ENCODE results near the gene NUP58. TPM values are rescaled to one million over a fixed set of nuclear protein-coding genes. Genes with fewer than 3 reads are reported as not detected.
"Not testable (repeated sequence)": the region's sequence is repeated elsewhere in the genome, so short reads cannot be mapped to it uniquely, and the experiment has no call there.

The NUP58 gene
- total and polyA plus RNA-seq, 2 donors from 2014 or later: 13.0 to 39.1 TPM

- intact Hi-C loops (cut with DNase I): no loop called here
- H3K4me1 ChIP-seq (ENCODE audit: control insufficient read depth in 2 of 3, insufficient read depth in 2 of 3, low read depth in 1 of 3, low read length in 3 of 3): no peaks in the 10 kb centered on the region
- peaks cover 13 to 38% (median 30%) of the 10 kb centered on the region in 3 donors for H3K36me3 ChIP-seq (ENCODE audit: control insufficient read depth in 2 of 3, insufficient read depth in 3 of 3, low read length in 3 of 3)
- no peaks in the 10 kb centered on the region for H3K27me3 ChIP-seq (ENCODE audit: control insufficient read depth, insufficient read depth, low read length)
- H3K27ac ChIP-seq (ENCODE audit: low read depth in 2 of 2, low read length in 2 of 2): no peak overlapping the region
- no peaks in the 10 kb centered on the region for H3K9me3 ChIP-seq (ENCODE audit: control insufficient read depth in 2 of 3, insufficient read depth in 1 of 3, low read length in 3 of 3)
- H3K9ac ChIP-seq (ENCODE audit: low read length in 3 of 3): no peak overlapping the region
- TF ChIP-seq CTCF (IDR thresholded peaks at IDR 0.05; ENCODE audit: borderline replicate concordance, extremely low read depth, insufficient read depth): no peak
- DNase-seq (no peak), FAIRE-seq (no peak)
- no peak overlapping the region for H3K4me3 ChIP-seq (ENCODE audit: low read length in 3 of 3)
These were observed 9.5 kb downstream of the NUP58 start for GRCh38 chr13:25310891-25311290.

- H3K27me3 ChIP-seq (ENCODE audit: control insufficient read depth, insufficient read depth, low read length); DNase-seq; H3K27ac ChIP-seq (ENCODE audit: low read depth in 2 of 2, low read length in 2 of 2); intact Hi-C loops (cut with DNase I); H3K9ac ChIP-seq (ENCODE audit: low read length in 3 of 3); FAIRE-seq; H3K9me3 ChIP-seq (ENCODE audit: control insufficient read depth in 2 of 3, insufficient read depth in 1 of 3, low read length in 3 of 3); H3K4me3 ChIP-seq (ENCODE audit: low read length in 3 of 3); H3K4me1 ChIP-seq (ENCODE audit: control insufficient read depth in 2 of 3, insufficient read depth in 2 of 3, low read depth in 1 of 3, low read length in 3 of 3): not testable (repeated sequence)
- H3K36me3 ChIP-seq (ENCODE audit: control insufficient read depth in 2 of 3, insufficient read depth in 3 of 3, low read length in 3 of 3): peaks cover 7 to 30% (median 27%) of the 10 kb centered on the region in 3 donors
These were observed 17.5 kb downstream of the NUP58 start for GRCh38 chr13:25318946-25319345.

- intact Hi-C loops (cut with DNase I): no loop called here
- no peak for TF ChIP-seq CTCF (IDR thresholded peaks at IDR 0.05; ENCODE audit: borderline replicate concordance, extremely low read depth, insufficient read depth)
- Histone ChIP-seq H3K9ac (ENCODE audit: low read length in 3 of 3) (no peak overlapping the region), H3K9me3 (ENCODE audit: control insufficient read depth in 2 of 3, insufficient read depth in 1 of 3, low read length in 3 of 3) (no peaks in the 10 kb centered on the region), H3K4me3 (ENCODE audit: low read length in 3 of 3) (no peak overlapping the region), H3K36me3 (ENCODE audit: control insufficient read depth in 2 of 3, insufficient read depth in 3 of 3, low read length in 3 of 3) (peaks cover 7 to 28% (median 28%) of the 10 kb centered on the region in 3 donors), H3K27me3 (ENCODE audit: control insufficient read depth, insufficient read depth, low read length) (no peaks in the 10 kb centered on the region), H3K27ac (ENCODE audit: low read depth in 2 of 2, low read length in 2 of 2) (no peak overlapping the region), H3K4me1 (ENCODE audit: control insufficient read depth in 2 of 3, insufficient read depth in 2 of 3, low read depth in 1 of 3, low read length in 3 of 3) (no peaks in the 10 kb centered on the region)
- DNase-seq (no peak), FAIRE-seq (no peak)
These were observed 18.3 kb downstream of the NUP58 start for GRCh38 chr13:25319771-25320170.

GRCh38 chr13:25324100-25324499 lies 22.7 kb downstream of the NUP58 start:
- TF ChIP-seq CTCF (IDR thresholded peaks at IDR 0.05; ENCODE audit: borderline replicate concordance, extremely low read depth, insufficient read depth): no peak
- peaks cover 11 to 43% (median 27%) of the 10 kb centered on the region in 3 donors for H3K36me3 ChIP-seq (ENCODE audit: control insufficient read depth in 2 of 3, insufficient read depth in 3 of 3, low read length in 3 of 3)
- no peaks in the 10 kb centered on the region for H3K27me3 ChIP-seq (ENCODE audit: control insufficient read depth, insufficient read depth, low read length)
- H3K4me3 ChIP-seq (ENCODE audit: low read length in 3 of 3): no peak overlapping the region
- no peaks in the 10 kb centered on the region for H3K9me3 ChIP-seq (ENCODE audit: control insufficient read depth in 2 of 3, insufficient read depth in 1 of 3, low read length in 3 of 3)
- H3K27ac ChIP-seq (ENCODE audit: low read depth in 2 of 2, low read length in 2 of 2): no peak overlapping the region
- DNase-seq: no peak
- intact Hi-C loops (cut with DNase I): no loop called here
- no peak overlapping the region for H3K9ac ChIP-seq (ENCODE audit: low read length in 3 of 3)
- no peaks in the 10 kb centered on the region for H3K4me1 ChIP-seq (ENCODE audit: control insufficient read depth in 2 of 3, insufficient read depth in 2 of 3, low read depth in 1 of 3, low read length in 3 of 3)
- no peak for FAIRE-seq
